GM12878 (cell line): Measurements from ENCODE around the gene CASK. TPM values are rescaled to one million over a fixed set of nuclear protein-coding genes. Genes with fewer than 3 reads are reported as not detected.

ENCODE experiments used
- ATAC-seq: fragments of 200-7000 bp; cut with Tn5 transposase; 3 replicates; pipeline ENCODE4 v1.9.1; 2020; ENCODE audit warnings: mild to moderate bottlenecking, moderate library complexity
- BruUV-seq: library from RNA; stranded (reverse); fragments of 400-500 nt; replicated peaks from 2 replicates; lab custom pipeline; 2021; lab: Mats Ljungman, UMichigan
- CTCF ChIA-PET: fragments of 300-600 bp; sonication (Branson Sonifier 250); formaldehyde crosslinking; extraction: SDS; loops from one replicate; lab custom pipeline; 2021; ENCODE audit warnings: inconsistent platforms; lab: Yijun Ruan, JAX
- POLR2A ChIA-PET: fragments of 350-600 bp; formaldehyde crosslinking; extraction: SDS; loops from one replicate; lab custom pipeline; 2021; ENCODE audit warnings: inconsistent platforms; lab: Charles Lee
- RAD21 ChIA-PET: fragments of 300-600 bp; sonication (Branson Sonifier 250); formaldehyde crosslinking; loops from one replicate; lab custom pipeline; 2023; ENCODE audit warnings: antibody characterized with exemption; ENCODE audit not compliant: unreplicated experiment; lab: Charles Lee
- SMC1A ChIA-PET: fragments of 300-600 bp; sonication (Branson Sonifier 250); formaldehyde crosslinking; loops from one replicate; lab custom pipeline; 2023; ENCODE audit not compliant: unreplicated experiment, uncharacterized antibody; lab: Charles Lee
- DNase-seq: peaks from one replicate; pipeline ENCODE4 v3.0.0-alpha.2; 2011; ENCODE audit warnings: low read depth, low spot score
- FAIRE-seq: peaks from 3 replicates; lab custom pipeline; 2011; peaks lifted over from hg19 to GRCh38; lab: Jason Lieb, UNC
- H2AFZ ChIP-seq: 2 replicates; pipeline ENCODE4 v1.6.0; 2011; ENCODE audit warnings: low read depth, low read length, control low read depth; ENCODE audit not compliant: control insufficient read depth
- H3K27ac ChIP-seq: 2 replicates; pipeline ENCODE4 v1.5.1; 2011; ENCODE audit warnings: control low read depth; ENCODE audit not compliant: control insufficient read depth, insufficient read depth
- H3K27me3 ChIP-seq, 2 experiments: replicated peaks in 1 of 2; 2 replicates each; pipeline versions ENCODE4 v1.6.0 to v1.6.1; 2011; ENCODE audit warnings: low read length in 1 of 2; ENCODE audit not compliant: control insufficient read depth in 2 of 2, insufficient read depth in 2 of 2
- H3K36me3 ChIP-seq, 2 experiments: 2 replicates each; pipeline ENCODE4 v1.5.1; 2011; ENCODE audit warnings: low read length in 1 of 2; ENCODE audit not compliant: control insufficient read depth in 2 of 2, insufficient read depth in 2 of 2
- H3K4me1 ChIP-seq: 2 replicates; pipeline ENCODE4 v1.6.1; 2011; ENCODE audit warnings: mild to moderate bottlenecking, low read length, moderate library complexity, mixed read lengths; ENCODE audit not compliant: control insufficient read depth, insufficient read depth
- H3K4me2 ChIP-seq: 2 replicates; pipeline ENCODE4 v1.6.0; 2011; ENCODE audit warnings: control low read depth; ENCODE audit not compliant: control insufficient read depth, insufficient read depth
- H3K4me3 ChIP-seq: fragments of 200-600 bp; sonication (generic); 2 replicates; pipeline ENCODE4 v1.5.1; 2016
- H3K79me2 ChIP-seq: 2 replicates; pipeline ENCODE4 v1.6.0; 2011; ENCODE audit warnings: low read length; ENCODE audit not compliant: control insufficient read depth, insufficient read depth
- H3K9ac ChIP-seq: 2 replicates; pipeline ENCODE4 v1.8.0; 2011; ENCODE audit warnings: low read length, control low read depth, mixed read lengths; ENCODE audit not compliant: control insufficient read depth, insufficient read depth
- H3K9me3 ChIP-seq: replicated peaks from 3 replicates; pipeline ENCODE4 v1.5.1; 2011; ENCODE audit warnings: mild to moderate bottlenecking, low read length; ENCODE audit not compliant: control insufficient read depth, insufficient read depth
- H4K20me1 ChIP-seq: 2 replicates; pipeline ENCODE4 v1.6.0; 2011; ENCODE audit not compliant: control insufficient read depth, insufficient read depth
- CBX5 ChIP-seq: sonication (generic); IDR thresholded peaks from 2 replicates; pipeline ENCODE4 v1.6.1; 2016; ENCODE audit warnings: low read depth, moderate library complexity, mild to moderate bottlenecking, inconsistent platforms
- EED ChIP-seq: sonication (generic); IDR thresholded peaks from 2 replicates; pipeline ENCODE4 v1.6.1; 2016; ENCODE audit warnings: antibody characterized with exemption, low read depth
- MEF2A ChIP-seq: IDR thresholded peaks from 2 replicates; pipeline ENCODE4 v1.6.1; 2011; ENCODE audit warnings: low read depth, mild to moderate bottlenecking, low read length, moderate library complexity; ENCODE audit not compliant: insufficient read depth
- MXI1 ChIP-seq: fragments of 150-350 bp; IDR thresholded peaks from 2 replicates; pipeline ENCODE4 v1.6.1; 2011; ENCODE audit warnings: low read depth, mild to moderate bottlenecking, inconsistent platforms, low read length, improper control_type of control experiment
- PML ChIP-seq: IDR thresholded peaks from 2 replicates; pipeline ENCODE4 v1.6.1; 2012; ENCODE audit warnings: low read length, inconsistent platforms
- RFX5 ChIP-seq: IDR thresholded peaks from 2 replicates; pipeline ENCODE4 v1.6.1; 2011; ENCODE audit warnings: low read depth, low read length, improper control_type of control experiment
- SREBF2 ChIP-seq: IDR thresholded peaks from 2 replicates; pipeline ENCODE4 v1.6.1; 2012; ENCODE audit warnings: mild to moderate bottlenecking, low read length
- YY1 ChIP-seq: IDR thresholded peaks from 2 replicates; pipeline ENCODE4 v1.6.1; 2011; ENCODE audit warnings: low read depth, mild to moderate bottlenecking, low read length
- ZNF274 ChIP-seq: IDR thresholded peaks from one replicate; pipeline ENCODE4 v1.8.0; 2011; ENCODE audit not compliant: insufficient read length, insufficient read depth
- ZNF622 ChIP-seq: fragments of 450-650 bp; IDR thresholded peaks from 2 replicates; pipeline ENCODE4 v1.6.1; 2017; ENCODE audit warnings: mild to moderate bottlenecking, inconsistent platforms
- ZSCAN29 ChIP-seq: fragments of 450-650 bp; IDR thresholded peaks from 2 replicates; pipeline ENCODE4 v1.6.1; 2017; ENCODE audit warnings: mild to moderate bottlenecking, moderate library complexity
- WGBS: methylation state at CpG from one replicate; pipeline ENCODE4 v1.1.6; 2016; ENCODE audit warnings: low lambda C conversion rate; ENCODE audit not compliant: insufficient replicate concordance, insufficient coverage; ENCODE audit errors: missing lambda C conversion rate; 5-methylcytosine and 5-hydroxymethylcytosine counted together
- in situ Hi-C: fragments of 300-500 bp; cut with MboI; formaldehyde crosslinking; loops from 9 replicates; pipeline ENCODE4 v1.14.3; 2018; ENCODE audit warnings: mixed read lengths
- intact Hi-C: fragments of 100-400 bp; cut with micrococcal nuclease; formaldehyde crosslinking; loops from one replicate; pipeline ENCODE4 v1.14.2; 2022; ENCODE audit not compliant: unreplicated experiment
- polyA plus RNA-seq, 11 experiments: library from polyadenylated mRNA; depleted of rRNA in 4 of 11; unstranded in 6 of 11; stranded (reverse) in 5 of 11; fragments of >200 nt; fragmentation: Nextera tagmentation in 4 of 11; fragmentation: Illumina TruSeq in 1 of 11; extraction: Ambion mirVana in 4 of 11; extraction: Trizol in 1 of 11; gene quantifications; 1 replicate in 1 of 11; 2 replicates in 10 of 11; pipeline versions ENCODE4 v1.2.1 to v1.2.3, GENCODE V29; 2011 to 2016; ENCODE audit warnings: inconsistent platforms in 2 of 11, missing spikeins in 2 of 11, low read depth in 1 of 11
- total RNA-seq, 4 experiments: library from RNA; depleted of rRNA in 3 of 4; stranded (reverse); fragments of >200 nt in 3 of 4; fragmentation: Illumina TruSeq in 1 of 4; extraction: Trizol in 1 of 4; gene quantifications; 2 replicates each; pipeline versions ENCODE4 v1.2.1 to v1.2.3, GENCODE V29; 2013 to 2021
- TF ChIP-seq, protein P1 (sequence below): IDR thresholded peaks from 2 replicates; pipeline ENCODE4 v1.6.1; 2012; ENCODE audit warnings: mild to moderate bottlenecking, low read depth, low read length
- TF ChIP-seq, protein P2 (sequence below): fragments of 450-650 bp; IDR thresholded peaks from 2 replicates; pipeline ENCODE4 v1.6.1; 2016; ENCODE audit warnings: mild to moderate bottlenecking
- TF ChIP-seq, protein P3 (sequence below): fragments of 450-650 bp; IDR thresholded peaks from 2 replicates; pipeline ENCODE4 v1.6.1; 2018; ENCODE audit warnings: mild to moderate bottlenecking, low read depth, moderate library complexity; ENCODE audit not compliant: partially characterized antibody

CASK gene
- total and polyA plus RNA-seq, 10 of the 15 experiments (the other 5 are each of a cell fraction or from before 2014, with no cell fraction given): 0.60 to 45.9 (median 4.8) TPM

DNA sequence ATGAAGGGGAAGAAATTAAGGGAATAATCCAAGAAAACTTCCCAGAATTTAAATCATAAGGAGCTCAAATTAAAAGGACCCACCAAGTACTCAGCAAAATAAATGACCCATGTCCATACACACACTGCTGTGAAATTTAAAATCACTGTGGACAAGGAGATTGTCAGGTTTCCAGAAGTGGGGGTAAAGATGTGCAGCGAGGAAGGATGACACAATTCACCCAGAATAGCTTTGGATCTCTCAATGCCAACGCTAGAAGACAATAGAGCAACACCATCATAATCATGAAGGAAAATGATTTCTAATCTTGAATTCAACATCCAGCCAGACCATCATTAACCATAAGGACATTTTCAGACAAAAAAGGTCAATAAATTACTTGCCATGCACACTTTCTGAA lies 65.7 kb downstream of the CASK start:
- ATAC-seq: no peak
- no peaks in the 10 kb centered on the region for H3K4me1 ChIP-seq
- no peak for FAIRE-seq

More for the DNA sequence above, 65.7 kb downstream of the CASK start:
- H3K4me3 ChIP-seq: no peak overlapping the region
- H3K9me3 ChIP-seq: no peaks in the 10 kb centered on the region
- in situ Hi-C loops (no loop called here), intact Hi-C loops (no loop called here)
- no peak for DNase-seq
- no peaks in the 10 kb centered on the region for H4K20me1 ChIP-seq
- 21% methylated on average over 2 of the region's 2 CpGs for WGBS
- no peak for TF ChIP-seq YY1
- TF ChIP-seq ZNF622: no peak
- no peak for TF ChIP-seq ZSCAN29
- no peak for TF ChIP-seq RFX5
- no peak for TF ChIP-seq MEF2A
- TF ChIP-seq EED: no peak
- no peak for TF ChIP-seq CBX5
- TF ChIP-seq, protein P1, sequence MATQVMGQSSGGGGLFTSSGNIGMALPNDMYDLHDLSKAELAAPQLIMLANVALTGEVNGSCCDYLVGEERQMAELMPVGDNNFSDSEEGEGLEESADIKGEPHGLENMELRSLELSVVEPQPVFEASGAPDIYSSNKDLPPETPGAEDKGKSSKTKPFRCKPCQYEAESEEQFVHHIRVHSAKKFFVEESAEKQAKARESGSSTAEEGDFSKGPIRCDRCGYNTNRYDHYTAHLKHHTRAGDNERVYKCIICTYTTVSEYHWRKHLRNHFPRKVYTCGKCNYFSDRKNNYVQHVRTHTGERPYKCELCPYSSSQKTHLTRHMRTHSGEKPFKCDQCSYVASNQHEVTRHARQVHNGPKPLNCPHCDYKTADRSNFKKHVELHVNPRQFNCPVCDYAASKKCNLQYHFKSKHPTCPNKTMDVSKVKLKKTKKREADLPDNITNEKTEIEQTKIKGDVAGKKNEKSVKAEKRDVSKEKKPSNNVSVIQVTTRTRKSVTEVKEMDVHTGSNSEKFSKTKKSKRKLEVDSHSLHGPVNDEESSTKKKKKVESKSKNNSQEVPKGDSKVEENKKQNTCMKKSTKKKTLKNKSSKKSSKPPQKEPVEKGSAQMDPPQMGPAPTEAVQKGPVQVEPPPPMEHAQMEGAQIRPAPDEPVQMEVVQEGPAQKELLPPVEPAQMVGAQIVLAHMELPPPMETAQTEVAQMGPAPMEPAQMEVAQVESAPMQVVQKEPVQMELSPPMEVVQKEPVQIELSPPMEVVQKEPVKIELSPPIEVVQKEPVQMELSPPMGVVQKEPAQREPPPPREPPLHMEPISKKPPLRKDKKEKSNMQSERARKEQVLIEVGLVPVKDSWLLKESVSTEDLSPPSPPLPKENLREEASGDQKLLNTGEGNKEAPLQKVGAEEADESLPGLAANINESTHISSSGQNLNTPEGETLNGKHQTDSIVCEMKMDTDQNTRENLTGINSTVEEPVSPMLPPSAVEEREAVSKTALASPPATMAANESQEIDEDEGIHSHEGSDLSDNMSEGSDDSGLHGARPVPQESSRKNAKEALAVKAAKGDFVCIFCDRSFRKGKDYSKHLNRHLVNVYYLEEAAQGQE: no peak
- TF ChIP-seq MXI1: no peak
- TF ChIP-seq PML: no peak
- TF ChIP-seq, protein P2, sequence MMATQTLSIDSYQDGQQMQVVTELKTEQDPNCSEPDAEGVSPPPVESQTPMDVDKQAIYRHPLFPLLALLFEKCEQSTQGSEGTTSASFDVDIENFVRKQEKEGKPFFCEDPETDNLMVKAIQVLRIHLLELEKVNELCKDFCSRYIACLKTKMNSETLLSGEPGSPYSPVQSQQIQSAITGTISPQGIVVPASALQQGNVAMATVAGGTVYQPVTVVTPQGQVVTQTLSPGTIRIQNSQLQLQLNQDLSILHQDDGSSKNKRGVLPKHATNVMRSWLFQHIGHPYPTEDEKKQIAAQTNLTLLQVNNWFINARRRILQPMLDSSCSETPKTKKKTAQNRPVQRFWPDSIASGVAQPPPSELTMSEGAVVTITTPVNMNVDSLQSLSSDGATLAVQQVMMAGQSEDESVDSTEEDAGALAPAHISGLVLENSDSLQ: no peak
- no peak for TF ChIP-seq SREBF2
- no peak for TF ChIP-seq ZNF274
- TF ChIP-seq, protein P3, sequence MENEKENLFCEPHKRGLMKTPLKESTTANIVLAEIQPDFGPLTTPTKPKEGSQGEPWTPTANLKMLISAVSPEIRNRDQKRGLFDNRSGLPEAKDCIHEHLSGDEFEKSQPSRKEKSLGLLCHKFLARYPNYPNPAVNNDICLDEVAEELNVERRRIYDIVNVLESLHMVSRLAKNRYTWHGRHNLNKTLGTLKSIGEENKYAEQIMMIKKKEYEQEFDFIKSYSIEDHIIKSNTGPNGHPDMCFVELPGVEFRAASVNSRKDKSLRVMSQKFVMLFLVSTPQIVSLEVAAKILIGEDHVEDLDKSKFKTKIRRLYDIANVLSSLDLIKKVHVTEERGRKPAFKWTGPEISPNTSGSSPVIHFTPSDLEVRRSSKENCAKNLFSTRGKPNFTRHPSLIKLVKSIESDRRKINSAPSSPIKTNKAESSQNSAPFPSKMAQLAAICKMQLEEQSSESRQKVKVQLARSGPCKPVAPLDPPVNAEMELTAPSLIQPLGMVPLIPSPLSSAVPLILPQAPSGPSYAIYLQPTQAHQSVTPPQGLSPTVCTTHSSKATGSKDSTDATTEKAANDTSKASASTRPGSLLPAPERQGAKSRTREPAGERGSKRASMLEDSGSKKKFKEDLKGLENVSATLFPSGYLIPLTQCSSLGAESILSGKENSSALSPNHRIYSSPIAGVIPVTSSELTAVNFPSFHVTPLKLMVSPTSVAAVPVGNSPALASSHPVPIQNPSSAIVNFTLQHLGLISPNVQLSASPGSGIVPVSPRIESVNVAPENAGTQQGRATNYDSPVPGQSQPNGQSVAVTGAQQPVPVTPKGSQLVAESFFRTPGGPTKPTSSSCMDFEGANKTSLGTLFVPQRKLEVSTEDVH: no peak
- no peak overlapping the region for H3K4me2 ChIP-seq
- H3K36me3 ChIP-seq: no peaks in the 10 kb centered on the region; a peak in 1 of 4 replicates
- no peak overlapping the region for H3K27ac ChIP-seq
- ChIA-PET SMC1A (interaction anchor here (0.6 to 1.4 kb wide), 3 partner anchors 20 to 58 kb away, joined by 3 to 4 read pairs (median 4); no protein-coding TSS in a partner anchor), CTCF (interaction anchor here (0.9 to 1.2 kb wide), 2 partner anchors 9 to 10 kb away, joined by 3 read pairs; no protein-coding TSS in a partner anchor), RAD21 (no interaction called here), POLR2A (interaction anchor here (0.5 kb wide), 1 partner anchor 42 kb away, joined by 3 read pairs; no protein-coding TSS in a partner anchor)
- no peaks in the 10 kb centered on the region for H3K27me3 ChIP-seq
- H3K79me2 ChIP-seq: no peaks in the 10 kb centered on the region
- H2AFZ ChIP-seq: no peak overlapping the region
- H3K9ac ChIP-seq: no peak overlapping the region
- no TSS peak for BruUV-seq
